Measurements from ENCODE around the gene AURKB. TPM values are rescaled to one million over a fixed set of nuclear protein-coding genes. Genes with fewer than 3 reads are reported as not detected.

Gene AURKB
- total and polyA plus RNA-seq, 10 of the 15 experiments (the other 5 are each of a cell fraction or from before 2014, with no cell fraction given), result 52.7 to 209 (median 128) TPM

GRCh38 chr17:8254881-8255280, 44.5 kb upstream of the AURKB start:
- Histone ChIP-seq H3K27ac (ENCODE audit: control insufficient read depth, insufficient read depth) (no peak overlapping the region), H3K4me1 (ENCODE audit: control insufficient read depth, insufficient read depth, low read length) (no peaks in the 10 kb centered on the region; the same call in 1 of the 2 replicates), H3K4me3 (no peak overlapping the region), H4K20me1 (ENCODE audit: control insufficient read depth, insufficient read depth) (no peaks in the 10 kb centered on the region), H3K9me3 (replicated peaks; ENCODE audit: control insufficient read depth, insufficient read depth, low read length) (no peaks in the 10 kb centered on the region), H3K4me2 (ENCODE audit: control insufficient read depth, insufficient read depth) (no peak overlapping the region), H3K79me2 (ENCODE audit: control insufficient read depth, insufficient read depth, low read length) (peaks cover 22% of the 10 kb centered on the region), H2AFZ (ENCODE audit: control insufficient read depth, low read depth, low read length) (no peak overlapping the region), H3K36me3 (ENCODE audit: control insufficient read depth in 2 of 2, insufficient read depth in 2 of 2, low read length in 1 of 2) (peaks cover 19 to 23% of the 10 kb centered on the region in 2 experiments), H3K27me3 (replicated peaks in 1 of 2; ENCODE audit: control insufficient read depth in 2 of 2, insufficient read depth in 2 of 2, low read length in 1 of 2) (no peaks in the 10 kb centered on the region), H3K9ac (ENCODE audit: control insufficient read depth, insufficient read depth, low read length) (no peak overlapping the region)
- ChIA-PET SMC1A (ENCODE audit: uncharacterized antibody, unreplicated experiment) (interaction anchor here (0.5 kb wide), 1 partner anchor 45 kb away, joined by 3 read pairs; no protein-coding TSS in a partner anchor), POLR2A (no interaction called here), RAD21 (ENCODE audit: unreplicated experiment) (no interaction called here), CTCF (no interaction called here)
- ATAC-seq (no peak), FAIRE-seq (no peak), DNase-seq (ENCODE audit: low read depth, low spot score) (no peak)
- in situ Hi-C loops (cut with MboI), result no loop called here
- TF ChIP-seq ETV6 (conservative IDR thresholded peaks at IDR 0.05 in 1 of 2, IDR thresholded peaks at IDR 0.05 in 1 of 2; ENCODE audit: borderline replicate concordance in 1 of 2, low read depth in 1 of 2) (no peak), ZBTB11 (CRISPR knock-in tag; IDR thresholded peaks at IDR 0.05) (no peak), PKNOX1 (IDR thresholded peaks at IDR 0.05) (no peak), SRF (IDR thresholded peaks at IDR 0.05; ENCODE audit: low read depth in 2 of 2, low read length in 2 of 2) (no peak), CHD2 (IDR thresholded peaks at IDR 0.05; ENCODE audit: borderline replicate concordance, low read depth, low read length) (no peak)
- TF ChIP-seq, protein P1, sequence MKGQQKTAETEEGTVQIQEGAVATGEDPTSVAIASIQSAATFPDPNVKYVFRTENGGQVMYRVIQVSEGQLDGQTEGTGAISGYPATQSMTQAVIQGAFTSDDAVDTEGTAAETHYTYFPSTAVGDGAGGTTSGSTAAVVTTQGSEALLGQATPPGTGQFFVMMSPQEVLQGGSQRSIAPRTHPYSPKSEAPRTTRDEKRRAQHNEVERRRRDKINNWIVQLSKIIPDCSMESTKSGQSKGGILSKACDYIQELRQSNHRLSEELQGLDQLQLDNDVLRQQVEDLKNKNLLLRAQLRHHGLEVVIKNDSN (IDR thresholded peaks at IDR 0.05; ENCODE audit: borderline replicate concordance, extremely low read length, insufficient read depth, low read depth, low read length), result no peak
- TF ChIP-seq, protein P2, sequence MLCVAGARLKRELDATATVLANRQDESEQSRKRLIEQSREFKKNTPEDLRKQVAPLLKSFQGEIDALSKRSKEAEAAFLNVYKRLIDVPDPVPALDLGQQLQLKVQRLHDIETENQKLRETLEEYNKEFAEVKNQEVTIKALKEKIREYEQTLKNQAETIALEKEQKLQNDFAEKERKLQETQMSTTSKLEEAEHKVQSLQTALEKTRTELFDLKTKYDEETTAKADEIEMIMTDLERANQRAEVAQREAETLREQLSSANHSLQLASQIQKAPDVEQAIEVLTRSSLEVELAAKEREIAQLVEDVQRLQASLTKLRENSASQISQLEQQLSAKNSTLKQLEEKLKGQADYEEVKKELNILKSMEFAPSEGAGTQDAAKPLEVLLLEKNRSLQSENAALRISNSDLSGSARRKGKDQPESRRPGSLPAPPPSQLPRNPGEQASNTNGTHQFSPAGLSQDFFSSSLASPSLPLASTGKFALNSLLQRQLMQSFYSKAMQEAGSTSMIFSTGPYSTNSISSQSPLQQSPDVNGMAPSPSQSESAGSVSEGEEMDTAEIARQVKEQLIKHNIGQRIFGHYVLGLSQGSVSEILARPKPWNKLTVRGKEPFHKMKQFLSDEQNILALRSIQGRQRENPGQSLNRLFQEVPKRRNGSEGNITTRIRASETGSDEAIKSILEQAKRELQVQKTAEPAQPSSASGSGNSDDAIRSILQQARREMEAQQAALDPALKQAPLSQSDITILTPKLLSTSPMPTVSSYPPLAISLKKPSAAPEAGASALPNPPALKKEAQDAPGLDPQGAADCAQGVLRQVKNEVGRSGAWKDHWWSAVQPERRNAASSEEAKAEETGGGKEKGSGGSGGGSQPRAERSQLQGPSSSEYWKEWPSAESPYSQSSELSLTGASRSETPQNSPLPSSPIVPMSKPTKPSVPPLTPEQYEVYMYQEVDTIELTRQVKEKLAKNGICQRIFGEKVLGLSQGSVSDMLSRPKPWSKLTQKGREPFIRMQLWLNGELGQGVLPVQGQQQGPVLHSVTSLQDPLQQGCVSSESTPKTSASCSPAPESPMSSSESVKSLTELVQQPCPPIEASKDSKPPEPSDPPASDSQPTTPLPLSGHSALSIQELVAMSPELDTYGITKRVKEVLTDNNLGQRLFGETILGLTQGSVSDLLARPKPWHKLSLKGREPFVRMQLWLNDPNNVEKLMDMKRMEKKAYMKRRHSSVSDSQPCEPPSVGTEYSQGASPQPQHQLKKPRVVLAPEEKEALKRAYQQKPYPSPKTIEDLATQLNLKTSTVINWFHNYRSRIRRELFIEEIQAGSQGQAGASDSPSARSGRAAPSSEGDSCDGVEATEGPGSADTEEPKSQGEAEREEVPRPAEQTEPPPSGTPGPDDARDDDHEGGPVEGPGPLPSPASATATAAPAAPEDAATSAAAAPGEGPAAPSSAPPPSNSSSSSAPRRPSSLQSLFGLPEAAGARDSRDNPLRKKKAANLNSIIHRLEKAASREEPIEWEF (IDR thresholded peaks at IDR 0.05; ENCODE audit: insufficient replicate concordance, low read depth, low read length), result no peak
- 98% methylated on average over 11 of the region's 11 CpGs for WGBS (ENCODE audit: insufficient coverage, insufficient replicate concordance, low lambda C conversion rate, missing lambda C conversion rate)
- intact Hi-C loops (cut with micrococcal nuclease; ENCODE audit: unreplicated experiment), result no loop called here
- no TSS peak for BruUV-seq (replicated peaks)

Measured in GM12878 (cell line).